ENCODE data around the gene CTNNA3.

Gene CTNNA3

GRCh38 chr10:65945061-65945460 is 1750.9 kb downstream of the CTNNA3 start:
- no peaks in the 10 kb centered on the region for H3K9me3 ChIP-seq
- DNase-seq = no peak
- H3K4me3 ChIP-seq (ENCODE audit: low read depth, low read length) = no peak overlapping the region
- TF ChIP-seq CTCF (IDR thresholded peaks at IDR 0.05; ENCODE audit: low read depth, low read length) = no peak
- H3K4me1 ChIP-seq = no peaks in the 10 kb centered on the region
- H3K27me3 ChIP-seq = no peaks in the 10 kb centered on the region
- no peaks in the 10 kb centered on the region for H3K36me3 ChIP-seq

GRCh38 chr10:65943451-65943850 is 1752.5 kb downstream of the CTNNA3 start:
- no peaks in the 10 kb centered on the region for H3K36me3 ChIP-seq
- no peak overlapping the region for H3K4me3 ChIP-seq (ENCODE audit: low read depth, low read length)
- no peak for TF ChIP-seq CTCF (IDR thresholded peaks at IDR 0.05; ENCODE audit: low read depth, low read length)
- no peaks in the 10 kb centered on the region for H3K27me3 ChIP-seq
- H3K9me3 ChIP-seq = no peaks in the 10 kb centered on the region
- no peaks in the 10 kb centered on the region for H3K4me1 ChIP-seq
- no peak for DNase-seq

- Histone ChIP-seq H3K4me1 (no peaks in the 10 kb centered on the region), H3K27me3 (no peaks in the 10 kb centered on the region), H3K9me3 (no peaks in the 10 kb centered on the region), H3K4me3 (ENCODE audit: low read depth, low read length) (no peak overlapping the region), H3K36me3 (no peaks in the 10 kb centered on the region)
- TF ChIP-seq CTCF (IDR thresholded peaks at IDR 0.05; ENCODE audit: low read depth, low read length) = no peak
- no peak for DNase-seq
Measured at GRCh38 chr10:65940816-65941662, 1755.0 kb downstream of the CTNNA3 start.

- TF ChIP-seq CTCF (IDR thresholded peaks at IDR 0.05; ENCODE audit: low read depth, low read length) = no peak
- no peaks in the 10 kb centered on the region for H3K36me3 ChIP-seq
- no peaks in the 10 kb centered on the region for H3K27me3 ChIP-seq
- no peak for DNase-seq
- H3K9me3 ChIP-seq = no peaks in the 10 kb centered on the region
- no peak overlapping the region for H3K4me3 ChIP-seq (ENCODE audit: low read depth, low read length)
- no peaks in the 10 kb centered on the region for H3K4me1 ChIP-seq
Measured at GRCh38 chr10:65940105-65940504, 1755.9 kb downstream of the CTNNA3 start.

- H3K9me3 ChIP-seq = no peaks in the 10 kb centered on the region
- no peak for TF ChIP-seq CTCF (IDR thresholded peaks at IDR 0.05; ENCODE audit: low read depth, low read length)
- no peak for DNase-seq
- H3K27me3 ChIP-seq = no peaks in the 10 kb centered on the region
- no peaks in the 10 kb centered on the region for H3K36me3 ChIP-seq
- H3K4me3 ChIP-seq (ENCODE audit: low read depth, low read length) = no peak overlapping the region
- no peaks in the 10 kb centered on the region for H3K4me1 ChIP-seq
Measured at GRCh38 chr10:65931291-65932070, 1764.5 kb downstream of the CTNNA3 start.

All from BE2C (cell line).